22Rv1 (cell line): Measurements from ENCODE around the gene OR7C1.

Source experiments
- H3K27ac ChIP-seq: fragments of 450-650 bp; 2 replicates; pipeline ENCODE4 v1.5.1; 2017
- CTCF ChIP-seq: fragments of 450-650 bp; IDR thresholded peaks from 2 replicates; pipeline ENCODE4 v1.5.1; 2017; ENCODE audit warnings: mild to moderate bottlenecking
- ZFX ChIP-seq: fragments of 450-650 bp; IDR thresholded peaks from 2 replicates; pipeline ENCODE4 v1.6.1; 2017; ENCODE audit warnings: antibody characterized with exemption, borderline replicate concordance

The OR7C1 gene

GRCh38 chr19:14837391-14837790 is 2.4 kb upstream of the OR7C1 start:
- TF ChIP-seq ZFX (no peak), CTCF (no peak)
- no peak overlapping the region for H3K27ac ChIP-seq

GRCh38 chr19:14830702-14831101 is 4.3 kb downstream of the OR7C1 start:
- H3K27ac ChIP-seq, result no peak overlapping the region
- no peak for TF ChIP-seq ZFX
- no peak for TF ChIP-seq CTCF

GRCh38 chr19:14826006-14826405 is 9.0 kb downstream of the OR7C1 start:
- H3K27ac ChIP-seq, result no peak overlapping the region
- no peak for TF ChIP-seq ZFX
- TF ChIP-seq CTCF, result no peak

- TF ChIP-seq CTCF (no peak), ZFX (no peak)
- no peak overlapping the region for H3K27ac ChIP-seq
Measured at GRCh38 chr19:14821937-14822336, 13.0 kb downstream of the OR7C1 start.

- TF ChIP-seq CTCF, result no peak
- TF ChIP-seq ZFX, result no peak
- no peak overlapping the region for H3K27ac ChIP-seq
Measured at GRCh38 chr19:14818588-14818987, 16.4 kb downstream of the OR7C1 start.

GRCh38 chr19:14817052-14817451 is 17.9 kb downstream of the OR7C1 start:
- TF ChIP-seq ZFX, result no peak
- no peak for TF ChIP-seq CTCF
- no peak overlapping the region for H3K27ac ChIP-seq

GRCh38 chr19:14814982-14815652 is 19.9 kb downstream of the OR7C1 start:
- H3K27ac ChIP-seq, result no peak overlapping the region
- TF ChIP-seq CTCF (no peak), ZFX (no peak)
